Adrenal gland (tissue), 5 donors: Measurements from ENCODE around the gene KDSR.

Source experiments
- POLR2A ChIP-seq, 2 donors: fragments of 450-650 bp; IDR thresholded peaks; one replicate each; pipeline ENCODE4 v1.6.1; 2017; ENCODE audit warnings: antibody characterized with exemption in 2 of 2, mild to moderate bottlenecking in 2 of 2, moderate library complexity in 1 of 2
- TF ChIP-seq, protein P1 (sequence below), 6 experiments: fragments of 450-650 bp in 4 of 6; fragments of 200-600 bp in 2 of 6; sonication (generic) in 1 of 6; IDR thresholded peaks; 1 replicate in 5 of 6; 2 replicates in 1 of 6; pipeline versions ENCODE4 v1.5.1 to v1.8.0; 2016 to 2021; ENCODE audit warnings: antibody characterized with exemption in 6 of 6, mild to moderate bottlenecking in 2 of 6, moderate library complexity in 1 of 6
- donor health status: DM: no; HTN: no; CAD: no.

DNA sequence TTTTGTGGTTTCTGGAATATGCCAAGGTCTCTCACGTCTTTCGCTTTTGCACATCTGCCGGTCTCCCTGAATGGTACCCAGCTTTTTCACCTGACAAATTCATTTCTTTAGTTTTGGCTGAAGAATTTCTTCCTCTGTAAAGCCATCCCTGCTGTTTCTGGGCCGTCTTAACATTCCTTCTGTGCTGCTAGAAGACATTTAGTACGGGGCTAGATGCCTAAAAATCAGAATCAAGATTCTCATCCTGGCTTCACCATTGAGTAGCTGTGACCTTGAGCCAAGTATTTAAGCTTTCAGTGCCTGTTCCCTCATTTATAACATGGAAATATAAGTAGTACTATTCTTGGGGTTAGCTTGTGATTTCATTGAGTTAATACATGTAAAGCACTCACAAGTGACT is 41.0 kb downstream of the KDSR start:
- TF ChIP-seq, protein P1, sequence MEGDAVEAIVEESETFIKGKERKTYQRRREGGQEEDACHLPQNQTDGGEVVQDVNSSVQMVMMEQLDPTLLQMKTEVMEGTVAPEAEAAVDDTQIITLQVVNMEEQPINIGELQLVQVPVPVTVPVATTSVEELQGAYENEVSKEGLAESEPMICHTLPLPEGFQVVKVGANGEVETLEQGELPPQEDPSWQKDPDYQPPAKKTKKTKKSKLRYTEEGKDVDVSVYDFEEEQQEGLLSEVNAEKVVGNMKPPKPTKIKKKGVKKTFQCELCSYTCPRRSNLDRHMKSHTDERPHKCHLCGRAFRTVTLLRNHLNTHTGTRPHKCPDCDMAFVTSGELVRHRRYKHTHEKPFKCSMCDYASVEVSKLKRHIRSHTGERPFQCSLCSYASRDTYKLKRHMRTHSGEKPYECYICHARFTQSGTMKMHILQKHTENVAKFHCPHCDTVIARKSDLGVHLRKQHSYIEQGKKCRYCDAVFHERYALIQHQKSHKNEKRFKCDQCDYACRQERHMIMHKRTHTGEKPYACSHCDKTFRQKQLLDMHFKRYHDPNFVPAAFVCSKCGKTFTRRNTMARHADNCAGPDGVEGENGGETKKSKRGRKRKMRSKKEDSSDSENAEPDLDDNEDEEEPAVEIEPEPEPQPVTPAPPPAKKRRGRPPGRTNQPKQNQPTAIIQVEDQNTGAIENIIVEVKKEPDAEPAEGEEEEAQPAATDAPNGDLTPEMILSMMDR (IDR thresholded peaks at IDR 0.05), result no peak
- TF ChIP-seq POLR2A (IDR thresholded peaks at IDR 0.05), result no peak
